ENCODE results near the gene CYBC1.
A peak's percentile ranks its signal among the peaks of the same experiment; 100 is the strongest.

The CYBC1 gene

DNA sequence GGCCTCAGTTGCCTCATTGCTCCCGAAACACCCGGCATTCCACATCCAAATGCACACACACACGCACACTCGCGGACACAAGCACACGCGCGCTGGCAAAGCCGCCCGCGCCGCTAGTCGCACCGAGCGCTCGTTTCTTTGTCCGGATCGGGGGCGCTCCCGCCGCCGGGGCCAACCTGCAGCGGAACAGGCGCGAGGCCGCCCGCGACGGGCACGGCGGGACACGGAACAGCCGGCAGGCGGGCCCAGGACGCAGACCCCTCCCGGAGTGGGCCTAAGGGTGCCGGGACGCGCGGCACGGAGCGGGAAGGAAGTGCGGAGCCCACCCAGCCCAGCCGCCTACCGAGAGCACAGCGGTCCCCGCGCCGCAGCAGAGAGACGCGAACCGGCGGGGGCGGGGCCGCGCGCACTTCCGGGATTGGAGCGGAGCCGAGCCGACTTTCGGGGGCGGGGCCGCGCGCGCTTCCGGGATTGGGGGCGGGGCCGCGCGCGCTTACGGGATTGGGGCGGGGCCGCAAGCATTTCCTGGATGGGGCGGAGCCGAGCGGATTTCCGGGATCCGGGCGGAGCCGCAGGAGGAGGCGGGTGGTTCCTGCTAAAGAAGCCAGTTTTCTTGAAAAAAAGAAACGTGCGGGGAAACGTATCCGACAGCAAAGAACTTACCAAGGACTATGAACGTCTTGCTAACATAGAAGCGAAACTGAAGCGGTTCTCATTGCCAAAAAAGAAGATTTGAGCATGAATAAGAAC is at the start of gene CYBC1:
TSS of gene CYBC1 (minus strand) at position 396 of the 750 bp plus-strand sequence. CDS start 1,498 bp downstream, outside the sequence.
- DNase-seq (ENCODE audit: low spot score) = peak; percentile 94

DNA sequence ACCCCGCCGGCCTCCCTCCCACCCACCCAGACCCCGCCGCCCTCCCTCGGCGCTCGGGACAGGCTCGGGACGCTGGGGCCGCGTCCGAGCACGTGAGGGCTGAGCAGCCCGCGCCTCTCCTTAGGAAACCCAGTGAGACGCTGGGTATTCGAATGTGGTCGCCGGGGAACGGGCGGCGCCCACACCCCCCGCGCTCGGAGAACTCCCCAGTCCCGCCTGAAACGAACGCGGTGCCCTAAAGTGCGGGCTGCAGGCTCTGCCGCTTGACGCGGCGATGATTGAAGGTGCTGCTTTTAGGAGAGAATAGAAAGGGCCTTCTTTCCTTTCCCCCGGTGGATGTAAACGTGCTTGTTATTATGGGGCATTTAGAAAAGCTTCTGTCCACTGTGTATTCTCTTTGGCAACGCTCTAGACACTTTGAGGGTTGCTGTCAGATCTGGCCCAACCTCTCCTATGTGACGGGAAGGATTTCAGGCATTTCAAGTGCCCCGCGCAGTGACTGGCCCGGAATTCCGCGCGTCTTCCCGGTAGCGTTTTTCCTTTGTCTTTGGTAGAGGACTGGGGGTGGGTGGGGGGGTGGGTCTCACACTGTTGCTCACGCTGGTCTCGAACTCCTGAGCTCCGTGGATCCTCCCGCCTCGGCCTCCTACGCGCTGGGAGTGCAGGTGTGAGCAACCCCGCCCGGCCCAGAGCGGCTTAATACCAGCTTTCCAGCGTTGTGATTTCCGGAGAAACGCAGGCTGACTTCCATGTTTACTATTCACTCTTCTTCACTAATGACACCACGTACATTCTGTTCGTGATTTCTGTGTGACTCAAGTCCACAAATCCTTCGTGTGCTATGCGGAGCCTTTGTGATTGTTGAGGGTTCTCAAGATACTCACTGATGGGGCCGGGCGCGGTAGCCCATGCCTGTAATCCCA is 47.2 kb upstream of the CYBC1 start:
- DNase-seq (ENCODE audit: low spot score) = peak; percentile 24

- peak; percentile 89 for DNase-seq (ENCODE audit: low spot score)
Observed at GRCh38 chr17:82496529-82497434, 46.2 kb upstream of the CYBC1 start.

- DNase-seq (ENCODE audit: low spot score) = no peak
Observed at GRCh38 chr17:82495844-82496528, 45.4 kb upstream of the CYBC1 start.

DNA sequence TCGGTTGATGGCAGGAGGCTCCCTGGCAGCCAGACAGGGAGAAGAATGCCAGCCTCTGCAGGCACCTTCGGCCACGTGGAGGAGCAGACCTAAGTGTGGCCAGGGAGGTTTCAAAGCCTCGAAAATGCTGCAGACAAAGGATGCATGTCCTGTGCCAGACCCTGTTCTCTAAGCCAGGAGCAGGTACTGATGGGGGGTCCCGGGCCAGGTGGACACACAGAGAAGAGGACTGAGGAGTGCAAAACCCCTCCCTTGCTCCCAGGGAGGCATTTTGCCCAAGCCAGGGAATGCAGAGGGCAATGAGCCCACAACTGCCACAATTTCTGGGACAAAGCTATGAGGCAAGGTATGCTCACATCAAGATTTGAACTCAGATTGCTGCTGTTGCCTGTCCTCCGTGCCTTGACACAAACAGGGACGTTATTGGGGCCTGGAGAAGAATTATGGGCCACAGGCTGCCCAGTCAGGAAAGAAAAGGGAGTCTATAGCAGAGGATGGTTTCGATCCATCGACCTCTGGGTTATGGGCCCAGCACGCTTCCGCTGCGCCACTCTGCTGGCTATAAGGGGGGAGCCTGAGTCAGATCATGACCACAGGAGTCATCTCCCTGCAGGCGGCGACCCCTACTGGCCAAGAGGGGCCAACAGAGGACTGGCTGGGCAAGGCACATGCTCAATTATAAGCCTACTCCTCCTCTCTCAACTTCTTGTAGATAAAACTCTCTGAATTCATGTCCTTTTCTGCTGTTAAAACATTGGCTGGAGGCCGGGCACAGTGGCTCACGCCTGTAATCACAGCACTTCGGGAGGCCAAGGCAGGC is 43.9 kb upstream of the CYBC1 start:
- DNase-seq (ENCODE audit: low spot score) = peak; percentile 87

DNA sequence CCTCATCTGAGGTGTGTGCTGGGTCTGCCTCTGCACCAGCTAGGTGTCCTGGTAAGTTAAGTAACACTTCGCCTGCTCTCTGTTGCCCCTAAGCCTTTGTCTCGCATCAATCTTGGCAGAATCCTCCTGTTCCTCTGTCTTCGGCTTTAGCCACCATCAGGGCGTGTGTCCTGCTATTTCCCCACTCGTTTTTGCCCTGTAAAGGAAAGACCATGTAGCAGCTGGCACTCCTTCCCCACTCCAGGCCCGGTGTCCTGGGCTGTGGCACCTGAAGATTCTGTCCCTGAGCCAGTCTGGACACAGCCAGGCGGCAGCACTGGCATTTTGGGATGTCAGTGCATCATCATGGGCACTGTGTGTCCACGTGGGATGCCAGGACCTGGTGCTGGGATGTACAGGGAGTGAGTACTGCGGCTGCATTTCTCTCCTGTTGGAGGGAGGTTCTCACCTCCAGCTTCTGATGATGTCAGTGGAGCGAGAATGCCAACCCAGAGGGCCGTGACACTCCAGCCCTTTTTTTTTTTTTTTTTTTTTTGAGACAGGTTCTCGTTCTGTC is 42.8 kb upstream of the CYBC1 start:
- DNase-seq (ENCODE audit: low spot score) = no peak

DNA sequence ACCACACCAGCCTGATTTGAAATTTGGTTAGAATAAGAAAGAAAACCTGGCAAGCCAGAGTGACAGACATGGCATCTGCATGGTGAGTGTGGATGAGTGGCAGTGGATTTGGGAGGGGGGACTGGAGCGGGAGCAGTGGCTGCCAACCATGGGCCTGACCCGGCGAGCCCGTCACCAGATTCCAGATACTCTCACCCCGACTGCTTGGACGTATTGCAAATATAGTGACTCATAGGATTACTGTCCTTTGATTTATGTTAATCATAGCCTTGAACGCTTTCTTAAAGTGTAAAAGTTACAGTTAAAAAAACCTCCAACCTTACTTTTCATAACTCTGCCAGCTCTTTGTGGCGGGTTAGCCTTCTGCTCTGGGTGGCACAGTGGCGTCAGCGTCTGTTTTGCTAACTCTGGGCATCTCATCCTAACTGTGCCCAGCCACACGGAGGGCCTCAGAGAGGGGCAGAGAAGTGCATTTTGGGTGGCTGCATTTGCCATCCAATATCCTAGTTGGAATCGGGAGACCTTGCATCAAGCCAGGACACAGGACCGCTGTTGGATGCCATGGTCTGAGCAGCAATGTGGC is 42.2 kb upstream of the CYBC1 start:
- no peak for DNase-seq (ENCODE audit: low spot score)

DNA sequence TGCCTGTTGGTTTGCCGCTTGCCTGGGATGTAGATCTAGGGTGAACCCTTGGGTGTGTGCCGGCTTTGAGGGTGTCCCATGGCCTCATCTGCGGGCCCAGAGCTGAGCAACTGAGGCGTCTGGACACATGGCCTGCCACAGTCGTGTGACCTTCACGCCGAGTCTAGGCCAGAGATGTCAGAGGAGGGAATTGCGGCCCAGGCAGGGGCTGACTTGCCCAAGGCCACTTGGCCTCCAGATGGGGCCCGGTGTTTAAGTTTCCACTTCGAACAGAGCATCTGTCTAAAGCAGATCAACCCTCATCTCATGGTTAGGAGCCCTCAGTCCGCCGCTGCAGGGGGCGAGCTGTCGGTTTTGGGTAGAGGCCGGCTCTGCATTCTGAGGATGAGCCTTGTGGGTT is 41.0 kb upstream of the CYBC1 start:
- DNase-seq (ENCODE audit: low spot score) = no peak

GRCh38 chr17:82491196-82491530 is 40.6 kb upstream of the CYBC1 start:
- DNase-seq (ENCODE audit: low spot score) = no peak

GRCh38 chr17:82490512-82491195 is 40.1 kb upstream of the CYBC1 start:
- DNase-seq (ENCODE audit: low spot score) = no peak

GRCh38 chr17:82489851-82490511 is 39.4 kb upstream of the CYBC1 start:
- DNase-seq (ENCODE audit: low spot score) = no peak

DNA sequence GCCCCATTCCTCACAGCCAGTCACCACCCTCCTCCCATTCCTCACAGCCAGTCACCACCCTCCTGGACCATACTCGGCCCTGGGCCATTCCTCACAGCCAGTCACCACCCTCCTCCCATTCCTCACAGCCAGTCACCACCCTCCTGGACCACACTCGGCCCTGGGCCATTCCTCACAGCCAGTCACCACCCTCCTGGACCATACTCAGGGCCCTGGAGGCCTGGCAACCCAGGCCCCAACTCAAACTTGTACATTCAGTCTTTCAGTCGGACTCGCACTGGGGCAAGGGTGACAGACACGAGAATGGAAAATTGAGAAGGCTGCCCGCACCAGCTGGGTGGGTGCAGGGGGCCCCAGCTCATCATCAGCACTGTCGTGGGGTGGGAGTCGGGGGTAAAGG is 38.6 kb upstream of the CYBC1 start:
- DNase-seq (ENCODE audit: low spot score) = no peak

DNA sequence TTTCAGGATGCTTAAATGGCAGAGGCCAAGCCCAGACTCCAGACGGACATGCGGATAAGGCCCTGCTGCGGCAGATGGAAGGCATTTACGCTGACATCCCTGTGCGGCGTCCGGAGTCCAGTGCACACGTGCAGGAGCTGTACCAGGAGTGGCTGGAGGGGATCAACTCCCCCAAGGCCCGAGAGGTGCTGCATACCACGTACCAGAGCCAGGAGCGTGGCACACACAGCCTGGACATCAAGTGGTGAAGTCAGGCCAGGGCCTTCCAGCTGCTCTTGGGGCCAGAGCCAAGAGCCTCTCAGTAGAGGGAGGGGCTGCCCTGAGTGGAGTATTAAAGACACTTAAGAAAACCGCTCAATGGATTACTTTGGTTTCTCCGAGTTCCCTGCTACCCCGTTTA is 37.4 kb upstream of the CYBC1 start:
- DNase-seq (ENCODE audit: low spot score) = no peak

- DNase-seq (ENCODE audit: low spot score) = no peak
Observed at GRCh38 chr17:82486231-82487094, 35.9 kb upstream of the CYBC1 start.

DNA sequence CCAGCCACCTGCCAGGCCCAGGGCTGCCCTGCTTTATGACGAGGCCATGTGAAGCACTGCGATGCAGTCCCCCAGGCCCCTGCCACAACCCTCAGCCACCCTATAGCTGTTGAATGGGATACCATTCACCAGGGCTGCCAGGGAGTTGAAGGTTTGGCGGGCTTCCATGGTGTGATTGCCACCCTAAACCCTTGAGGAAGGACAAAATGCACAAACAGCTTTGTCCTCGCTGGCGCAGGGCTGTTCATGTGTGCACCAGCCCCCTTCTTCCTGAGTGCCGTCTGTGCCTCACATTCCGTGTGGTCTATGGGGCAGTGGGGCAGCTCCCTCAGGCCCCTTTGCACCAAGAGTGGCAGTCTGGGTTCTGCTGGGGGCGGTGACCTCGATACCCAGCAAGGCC is 33.3 kb upstream of the CYBC1 start:
- no peak for DNase-seq (ENCODE audit: low spot score)

GRCh38 chr17:82483204-82483660 is 32.7 kb upstream of the CYBC1 start:
- DNase-seq (ENCODE audit: low spot score) = no peak

- DNase-seq (ENCODE audit: low spot score) = no peak
Observed at GRCh38 chr17:82480318-82480717, 29.8 kb upstream of the CYBC1 start.

DNA sequence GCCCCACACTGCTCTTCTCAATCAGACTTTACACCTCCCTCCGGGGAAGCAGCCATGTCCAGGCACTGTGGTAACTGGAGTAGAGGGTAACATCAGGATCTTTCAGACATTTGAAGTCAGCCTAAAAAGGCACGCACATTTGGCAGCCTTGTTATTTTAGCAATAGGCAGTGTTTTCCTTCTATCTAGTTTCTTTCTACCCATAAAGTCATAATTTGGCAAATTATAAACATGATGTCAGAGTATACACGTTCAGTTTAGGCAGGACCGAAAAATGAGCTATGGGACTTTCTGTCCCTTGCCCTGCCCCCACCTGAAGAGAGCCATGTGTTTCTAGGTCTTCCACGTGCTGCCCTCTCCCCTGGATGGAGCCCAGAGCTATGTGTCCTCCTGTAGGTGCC is 29.1 kb upstream of the CYBC1 start:
- no peak for DNase-seq (ENCODE audit: low spot score)

Measured in CD4-positive, alpha-beta T cell treated with Interleukin-6 at 100 ng/mL for 8 hours (primary cell).